HG03520 (cell line): ENCODE measurements around the gene SLC5A10.

Experiments
- ATAC-seq: cut with Tn5 transposase; IDR thresholded peaks from one replicate; pipeline ENCODE4 v1.9.1; 2021; ENCODE audit warnings: mild to moderate bottlenecking, moderate library complexity; ENCODE audit not compliant: unreplicated experiment

The SLC5A10 gene

GRCh38 chr17:18981335-18981641 lies 29.3 kb downstream of the SLC5A10 start:
- no peak for ATAC-seq

GRCh38 chr17:18981642-18982424 lies 29.9 kb downstream of the SLC5A10 start:
- no peak for ATAC-seq

GRCh38 chr17:18984273-18985114 lies 32.5 kb downstream of the SLC5A10 start:
- no peak for ATAC-seq

- no peak for ATAC-seq
Measured at GRCh38 chr17:18985475-18985874, 33.5 kb downstream of the SLC5A10 start.

- ATAC-seq = no peak
Measured at GRCh38 chr17:18986541-18987229, 34.7 kb downstream of the SLC5A10 start.

- no peak for ATAC-seq
Measured at GRCh38 chr17:18987230-18987610, 35.3 kb downstream of the SLC5A10 start.

GRCh38 chr17:18987862-18988545 lies 36.0 kb downstream of the SLC5A10 start:
- no peak for ATAC-seq

- ATAC-seq = no peak
Measured at GRCh38 chr17:18988546-18989173, 36.7 kb downstream of the SLC5A10 start.

GRCh38 chr17:18990331-18990730 lies 38.4 kb downstream of the SLC5A10 start:
- no peak for ATAC-seq

- ATAC-seq = no peak
Measured at GRCh38 chr17:18991531-18992315, 39.8 kb downstream of the SLC5A10 start.

- ATAC-seq = no peak
Measured at GRCh38 chr17:18992454-18993130, 40.6 kb downstream of the SLC5A10 start.

GRCh38 chr17:18993905-18994526 lies 42.1 kb downstream of the SLC5A10 start:
- no peak for ATAC-seq

- ATAC-seq = no peak
Measured at GRCh38 chr17:18994631-18995030, 42.7 kb downstream of the SLC5A10 start.

- ATAC-seq = no peak
Measured at GRCh38 chr17:18995220-18995619, 43.3 kb downstream of the SLC5A10 start.

- ATAC-seq = no peak
Measured at GRCh38 chr17:18996458-18996857, 44.5 kb downstream of the SLC5A10 start.

GRCh38 chr17:18997650-18998196 lies 45.8 kb downstream of the SLC5A10 start:
- no peak for ATAC-seq

- ATAC-seq = no peak
Measured at GRCh38 chr17:18999394-18999793, 47.4 kb downstream of the SLC5A10 start.

GRCh38 chr17:18999911-19000310 lies 47.9 kb downstream of the SLC5A10 start:
- ATAC-seq = no peak
